SK-N-MC (cell line): ENCODE measurements around the gene ZNF624.
A peak's percentile ranks its signal among the peaks of the same experiment; 100 is the strongest.
"Not testable (repeated sequence)": the region's sequence is repeated elsewhere in the genome, so short reads cannot be mapped to it uniquely, and the experiment has no call there.

ENCODE experiments used
- DNase-seq: peaks from one replicate; pipeline ENCODE4 v3.0.0-alpha.2; 2011; ENCODE audit warnings: low read depth, low spot score
- H3K27ac ChIP-seq: fragments of 200-600 bp; sonication (generic); 2 replicates; pipeline ENCODE4 v1.5.1; 2016; ENCODE audit warnings: mixed run types
- H3K36me3 ChIP-seq: fragments of 200-600 bp; sonication (generic); 2 replicates; pipeline ENCODE4 v1.6.1; 2017; ENCODE audit warnings: antibody characterized with exemption, low read length, mixed read lengths; ENCODE audit not compliant: insufficient read depth
- H3K4me3 ChIP-seq: fragments of 200-600 bp; sonication (generic); 2 replicates; pipeline ENCODE4 v1.5.1; 2016
- H3K9ac ChIP-seq: fragments of 200-600 bp; sonication (generic); 2 replicates; pipeline ENCODE4 v1.8.0; 2017; ENCODE audit warnings: mixed run types, mixed read lengths; ENCODE audit not compliant: insufficient read length
- H3K9me3 ChIP-seq: fragments of 200-600 bp; sonication (generic); 2 replicates; pipeline ENCODE4 v1.6.1; 2017; ENCODE audit warnings: low read depth, mild to moderate bottlenecking, antibody characterized with exemption, low read length, moderate library complexity, mixed read lengths
- EZH2 ChIP-seq: fragments of 200-600 bp; sonication (generic); IDR thresholded peaks from one replicate; pipeline ENCODE4 v1.6.1; 2017; ENCODE audit warnings: antibody characterized with exemption
- FOXP2 ChIP-seq: optimal IDR thresholded peaks from 2 replicates; pipeline ENCODE3; 2011; ENCODE audit warnings: mild to moderate bottlenecking, moderate library complexity; ENCODE audit not compliant: insufficient read depth; ENCODE audit errors: extremely low read length, control extremely low read depth
- POLR2AphosphoS5 ChIP-seq: IDR thresholded peaks from 2 replicates; pipeline ENCODE4 v1.6.1; 2012; ENCODE audit warnings: mild to moderate bottlenecking, low read depth, low read length, borderline replicate concordance

ZNF624 gene

GRCh38 chr17:16653367-16654041, at the start of gene ZNF624:
Gene ZNF624 (minus strand): TSS chr17:16653850.
- TF ChIP-seq POLR2AphosphoS5, result peak; percentile 66; the same call in 1 of the 2 replicates
- TF ChIP-seq FOXP2, result no peak
- TF ChIP-seq EZH2, result no peak
- H3K4me3 ChIP-seq, result peak within 1 kb of the TSS; percentile 97
- H3K36me3 ChIP-seq, result peaks cover 12% of the 10 kb centered on the region
- peak within 1 kb of the TSS; percentile 96 for H3K9ac ChIP-seq
- peak within 1 kb of the TSS; percentile 80; the same call in 1 of the 2 replicates for H3K27ac ChIP-seq
- no peaks in the 10 kb centered on the region for H3K9me3 ChIP-seq
- peak; percentile 14 for DNase-seq

GRCh38 chr17:16697603-16698002, 44.0 kb upstream of the ZNF624 start:
- DNase-seq, H3K27ac ChIP-seq, H3K4me3 ChIP-seq, H3K9ac ChIP-seq, H3K36me3 ChIP-seq, H3K9me3 ChIP-seq: not testable (repeated sequence)

GRCh38 chr17:16690447-16690846, 36.8 kb upstream of the ZNF624 start:
- not testable (repeated sequence) for H3K36me3 ChIP-seq, H3K9me3 ChIP-seq, DNase-seq, H3K27ac ChIP-seq, H3K4me3 ChIP-seq, H3K9ac ChIP-seq

- H3K36me3 ChIP-seq, H3K4me3 ChIP-seq, H3K27ac ChIP-seq: not testable (repeated sequence)
Measured at GRCh38 chr17:16689731-16690281, 36.2 kb upstream of the ZNF624 start, which contains the start of gene CCDC144A. Gene CCDC144A (plus strand): TSS chr17:16690241. CDS start chr17:16690401, 160 bp downstream.

GRCh38 chr17:16687151-16687550, 33.5 kb upstream of the ZNF624 start:
- H3K9ac ChIP-seq, H3K4me3 ChIP-seq, H3K36me3 ChIP-seq, H3K9me3 ChIP-seq, DNase-seq, H3K27ac ChIP-seq: not testable (repeated sequence)

More at GRCh38 chr17:16689731-16690281, 36.2 kb upstream of the ZNF624 start, which contains the start of gene CCDC144A:
- H3K9me3 ChIP-seq, H3K9ac ChIP-seq, DNase-seq: not testable (repeated sequence)

GRCh38 chr17:16686019-16686418, 32.4 kb upstream of the ZNF624 start:
- not testable (repeated sequence) for DNase-seq

GRCh38 chr17:16683290-16684138, 29.9 kb upstream of the ZNF624 start:
- H3K9me3 ChIP-seq, H3K27ac ChIP-seq, DNase-seq, H3K9ac ChIP-seq, H3K4me3 ChIP-seq, H3K36me3 ChIP-seq: not testable (repeated sequence)

More at GRCh38 chr17:16686019-16686418, 32.4 kb upstream of the ZNF624 start:
- H3K36me3 ChIP-seq, H3K9me3 ChIP-seq, H3K27ac ChIP-seq, H3K4me3 ChIP-seq, H3K9ac ChIP-seq: not testable (repeated sequence)

GRCh38 chr17:16676676-16677268, 23.1 kb upstream of the ZNF624 start:
- Histone ChIP-seq H3K36me3 (no peaks in the 10 kb centered on the region), H3K4me3 (no peak overlapping the region), H3K9me3 (no peaks in the 10 kb centered on the region), H3K9ac (no peak overlapping the region), H3K27ac (no peak overlapping the region)
- TF ChIP-seq POLR2AphosphoS5 (no peak), EZH2 (no peak), FOXP2 (no peak)
- DNase-seq, result no peak

- H3K9me3 ChIP-seq, DNase-seq, H3K27ac ChIP-seq, H3K4me3 ChIP-seq, H3K36me3 ChIP-seq, H3K9ac ChIP-seq: not testable (repeated sequence)
Measured at GRCh38 chr17:16666907-16667636, 13.4 kb upstream of the ZNF624 start.

GRCh38 chr17:16666553-16666906, 12.9 kb upstream of the ZNF624 start:
- H3K27ac ChIP-seq, H3K9ac ChIP-seq, H3K4me3 ChIP-seq, H3K36me3 ChIP-seq, DNase-seq, H3K9me3 ChIP-seq: not testable (repeated sequence)
